HEK293T (cell line): ENCODE measurements around the gene PMS1.

ENCODE experiments used
- CTCF ChIA-PET: fragments of 350-600 bp; formaldehyde crosslinking; extraction: SDS; loops from one replicate; lab custom pipeline; 2021; ENCODE audit warnings: antibody characterized with exemption, inconsistent platforms; lab: Yijun Ruan, JAX
- POLR2A ChIA-PET: fragments of 350-600 bp; formaldehyde crosslinking; extraction: SDS; loops from one replicate; lab custom pipeline; 2020; ENCODE audit warnings: antibody characterized with exemption, inconsistent platforms; lab: Yijun Ruan, JAX
- DNase-seq: peaks from one replicate; pipeline ENCODE4 v3.0.0; 2012; ENCODE audit warnings: mixed read lengths; ENCODE audit errors: extremely low spot score
- ARNT ChIP-seq: fragments of 450-650 bp; IDR thresholded peaks from 2 replicates; pipeline ENCODE4 v1.6.1; 2017; ENCODE audit warnings: mild to moderate bottlenecking
- BHLHE40 ChIP-seq: fragments of 450-650 bp; IDR thresholded peaks from 2 replicates; pipeline ENCODE4 v1.6.1; 2016; ENCODE audit warnings: mild to moderate bottlenecking, moderate library complexity, borderline replicate concordance
- CTBP1 ChIP-seq: fragments of 450-650 bp; IDR thresholded peaks from 2 replicates; pipeline ENCODE4 v1.6.1; 2016; ENCODE audit warnings: borderline replicate concordance
- ELF4 ChIP-seq: fragments of 450-650 bp; IDR thresholded peaks from 2 replicates; pipeline ENCODE4 v1.6.1; 2017; ENCODE audit warnings: antibody characterized with exemption
- FOXA1 ChIP-seq: fragments of 450-650 bp; IDR thresholded peaks from 2 replicates; pipeline ENCODE4 v1.6.1; 2016; ENCODE audit warnings: mild to moderate bottlenecking
- FOXK2 ChIP-seq: fragments of 450-650 bp; IDR thresholded peaks from 2 replicates; pipeline ENCODE4 v1.6.1; 2016; ENCODE audit warnings: mild to moderate bottlenecking
- FOXM1 ChIP-seq: fragments of 450-650 bp; IDR thresholded peaks from 2 replicates; pipeline ENCODE4 v1.6.1; 2017; ENCODE audit warnings: mild to moderate bottlenecking, borderline replicate concordance
- HDGF ChIP-seq: fragments of 450-650 bp; IDR thresholded peaks from 2 replicates; pipeline ENCODE4 v1.6.1; 2017; ENCODE audit warnings: antibody characterized with exemption, borderline replicate concordance
- L3MBTL2 ChIP-seq: fragments of 450-650 bp; conservative IDR thresholded peaks from 2 replicates; pipeline ENCODE4 v1.6.1; 2016; ENCODE audit warnings: mild to moderate bottlenecking
- LEF1 ChIP-seq: fragments of 450-650 bp; IDR thresholded peaks from 2 replicates; pipeline ENCODE4 v1.6.1; 2017; ENCODE audit warnings: mild to moderate bottlenecking, borderline replicate concordance
- NFRKB ChIP-seq: fragments of 450-650 bp; IDR thresholded peaks from 2 replicates; pipeline ENCODE4 v1.6.1; 2016; ENCODE audit warnings: mild to moderate bottlenecking, moderate library complexity
- SP1 ChIP-seq: fragments of 450-650 bp; IDR thresholded peaks from 2 replicates; pipeline ENCODE4 v1.6.1; 2017
- SUZ12 ChIP-seq: fragments of 450-650 bp; IDR thresholded peaks from 2 replicates; pipeline ENCODE4 v1.6.1; 2016; ENCODE audit warnings: mild to moderate bottlenecking
- TARDBP ChIP-seq: fragments of 450-650 bp; IDR thresholded peaks from 2 replicates; pipeline ENCODE4 v1.6.1; 2016
- ZNF384 ChIP-seq: fragments of 450-650 bp; IDR thresholded peaks from 2 replicates; pipeline ENCODE4 v1.6.1; 2016
- TF ChIP-seq, protein P1 (sequence below): fragments of 450-650 bp; IDR thresholded peaks from 2 replicates; pipeline ENCODE4 v1.6.1; 2016

PMS1 gene

DNA sequence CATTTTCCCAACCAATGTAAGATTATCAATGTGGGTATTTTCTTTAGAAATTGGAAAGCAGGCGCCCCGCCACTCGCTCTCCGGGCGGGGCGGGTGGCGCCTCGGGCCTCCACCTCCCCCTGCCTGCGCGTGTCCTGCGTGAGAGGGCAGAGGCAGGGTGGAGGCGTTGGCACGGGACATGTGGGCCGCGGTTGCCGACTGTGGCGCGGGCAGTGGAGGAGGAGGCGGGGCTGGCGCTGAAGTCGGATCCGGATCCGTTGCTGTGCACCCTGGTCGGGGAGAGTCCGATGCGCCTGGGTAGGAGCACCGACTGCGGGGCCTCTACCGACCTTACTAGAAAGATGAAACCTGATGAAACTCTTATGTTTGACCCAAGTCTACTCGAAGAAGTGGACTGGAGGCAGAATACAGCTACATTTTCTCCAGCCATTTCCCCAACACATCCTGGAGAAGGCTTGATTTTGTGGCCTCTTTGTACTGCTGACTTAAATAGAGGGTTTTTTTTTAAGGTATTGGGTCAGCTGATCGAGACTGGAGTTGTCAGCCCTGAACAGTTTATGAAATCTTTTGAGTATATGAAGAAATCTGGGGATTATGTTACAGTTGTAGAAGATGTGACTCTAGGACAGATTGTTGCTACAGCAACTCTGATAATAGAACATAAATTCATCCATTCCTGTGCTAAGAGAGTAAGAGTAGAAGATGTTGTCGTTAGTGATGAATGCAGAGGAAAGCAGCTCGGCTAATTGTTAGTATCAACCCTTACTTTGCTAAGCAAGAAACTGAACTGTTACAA lies 37.9 kb downstream of the PMS1 start:
- DNase-seq, result no peak
- no peak for TF ChIP-seq SP1
- no peak for TF ChIP-seq HDGF
- TF ChIP-seq TARDBP, result no peak
- no peak for TF ChIP-seq FOXK2
- no peak for TF ChIP-seq LEF1
- TF ChIP-seq FOXM1, result no peak
- TF ChIP-seq SUZ12, result no peak
- TF ChIP-seq NFRKB, result no peak
- no peak for TF ChIP-seq FOXA1
- TF ChIP-seq ARNT, result no peak
- no peak for TF ChIP-seq BHLHE40
- ChIA-PET CTCF (no interaction called here), POLR2A (no interaction called here)

DNA sequence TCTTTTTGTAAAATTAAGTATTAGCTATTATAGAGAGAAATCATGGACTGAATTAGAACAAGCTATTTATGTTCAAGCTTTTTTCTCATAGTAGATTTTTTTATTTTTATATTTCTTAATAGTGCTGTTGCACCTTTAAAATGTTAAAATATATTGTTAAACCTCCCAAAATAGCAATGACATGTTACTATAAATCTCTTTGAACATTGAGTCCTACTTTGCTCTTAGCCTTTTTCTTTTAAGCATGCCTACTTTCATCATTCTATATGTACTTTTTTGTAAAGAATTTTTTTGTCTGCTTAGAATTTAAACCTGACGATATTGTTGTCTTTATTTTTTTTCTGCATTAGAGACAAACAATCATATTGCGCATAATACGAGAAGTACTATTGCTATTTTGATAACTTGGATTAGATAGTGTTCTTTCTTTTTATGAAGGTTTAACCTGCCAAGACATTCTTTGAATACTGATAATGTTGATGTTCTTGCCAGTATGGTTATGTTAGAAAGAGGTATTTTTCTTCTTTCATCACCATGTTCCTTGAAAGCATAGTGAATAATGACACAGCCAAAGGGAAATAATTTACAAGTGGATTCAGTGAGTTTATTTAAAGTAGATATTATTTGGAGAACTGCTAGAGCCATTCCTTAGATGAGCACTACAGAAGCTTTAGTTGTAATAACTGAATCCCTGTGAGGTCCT lies 40.6 kb downstream of the PMS1 start:
- TF ChIP-seq BHLHE40 (no peak), L3MBTL2 (no peak), FOXA1 (no peak), ZNF384 (no peak), ELF4 (no peak), ARNT (no peak), FOXM1 (no peak), NFRKB (no peak), SUZ12 (no peak), LEF1 (no peak), SP1 (no peak), TARDBP (no peak), HDGF (no peak), FOXK2 (no peak), CTBP1 (no peak)
- TF ChIP-seq, protein P1, sequence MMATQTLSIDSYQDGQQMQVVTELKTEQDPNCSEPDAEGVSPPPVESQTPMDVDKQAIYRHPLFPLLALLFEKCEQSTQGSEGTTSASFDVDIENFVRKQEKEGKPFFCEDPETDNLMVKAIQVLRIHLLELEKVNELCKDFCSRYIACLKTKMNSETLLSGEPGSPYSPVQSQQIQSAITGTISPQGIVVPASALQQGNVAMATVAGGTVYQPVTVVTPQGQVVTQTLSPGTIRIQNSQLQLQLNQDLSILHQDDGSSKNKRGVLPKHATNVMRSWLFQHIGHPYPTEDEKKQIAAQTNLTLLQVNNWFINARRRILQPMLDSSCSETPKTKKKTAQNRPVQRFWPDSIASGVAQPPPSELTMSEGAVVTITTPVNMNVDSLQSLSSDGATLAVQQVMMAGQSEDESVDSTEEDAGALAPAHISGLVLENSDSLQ, result no peak
- POLR2A ChIA-PET, result no interaction called here
- CTCF ChIA-PET, result interaction anchor here (0.5 to 1.2 kb wide), 2 partner anchors 26 to 40 kb away, joined by 3 to 4 read pairs; no protein-coding TSS in a partner anchor
- no peak for DNase-seq

DNA sequence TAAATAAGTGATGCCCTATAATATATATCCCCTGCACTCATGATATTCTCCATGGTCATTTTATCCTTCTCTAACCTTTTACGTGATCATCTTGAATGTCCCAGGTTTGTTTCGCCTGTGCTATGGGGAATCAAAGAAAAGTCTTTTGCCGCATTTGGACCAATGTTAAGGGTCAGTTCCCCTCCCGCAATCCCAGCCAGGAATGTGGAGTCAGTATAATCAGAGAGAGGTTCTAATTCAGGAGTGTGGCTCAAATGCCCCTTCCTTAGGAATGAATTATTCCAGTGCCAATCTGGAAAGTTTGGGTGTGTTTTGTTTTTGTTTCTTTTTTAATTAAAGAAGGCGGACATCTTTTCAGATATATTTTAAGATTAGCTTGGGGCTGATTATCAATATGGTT lies 41.8 kb downstream of the PMS1 start:
- TF ChIP-seq FOXK2 (no peak), LEF1 (no peak), NFRKB (no peak), FOXM1 (no peak), SP1 (no peak), HDGF (no peak), CTBP1 (no peak), BHLHE40 (no peak), L3MBTL2 (no peak), FOXA1 (no peak), ELF4 (no peak), TARDBP (no peak), ARNT (no peak), ZNF384 (no peak), SUZ12 (no peak)
- TF ChIP-seq, protein P1, result no peak
- ChIA-PET CTCF (interaction anchor here (1.2 kb wide), 1 partner anchor 27 kb away, joined by 4 read pairs; no protein-coding TSS in a partner anchor), POLR2A (no interaction called here)
- DNase-seq, result no peak

DNA sequence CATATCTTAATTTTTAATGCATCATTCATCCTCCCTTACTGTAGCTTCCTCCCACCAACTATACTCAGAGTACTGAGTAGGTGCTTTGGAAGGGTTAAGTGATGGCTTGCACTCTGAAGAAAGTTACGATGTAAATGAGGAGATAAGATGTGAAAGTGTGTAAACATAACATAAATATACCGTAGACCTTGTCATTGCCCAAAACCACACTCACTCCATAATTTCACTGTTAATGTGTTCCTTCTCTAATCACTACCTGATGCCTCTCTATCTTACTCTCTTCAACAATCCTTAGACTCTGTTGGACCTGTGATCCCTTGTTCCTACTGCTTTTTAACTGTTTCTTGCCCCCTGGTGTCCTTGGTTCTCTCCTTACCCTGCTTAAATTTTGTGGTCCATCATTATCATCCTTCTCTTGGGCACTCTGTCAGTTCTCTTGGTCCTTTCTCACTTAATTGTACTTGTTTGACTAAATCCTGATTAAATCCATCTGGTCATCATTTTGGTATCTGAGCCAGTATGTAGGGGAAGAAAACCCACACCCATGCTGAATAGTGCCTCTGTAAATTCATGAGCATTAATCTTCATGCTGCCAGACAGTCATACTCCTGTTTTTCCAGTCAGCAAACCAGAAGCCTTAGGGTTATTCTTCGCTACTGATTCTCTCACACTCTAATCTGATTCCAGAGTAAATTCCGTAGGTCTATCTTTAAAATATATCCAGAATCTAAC lies 45.0 kb downstream of the PMS1 start:
- no peak for DNase-seq
- POLR2A ChIA-PET, result no interaction called here
- CTCF ChIA-PET, result interaction anchor here (0.6 kb wide), 2 partner anchors 66 to 131 kb away, joined by 3 read pairs; partner anchors contain the start of gene OSGEPL1
- TF ChIP-seq LEF1, result no peak
- no peak for TF ChIP-seq FOXM1
- TF ChIP-seq FOXK2, result no peak
- TF ChIP-seq BHLHE40, result no peak

DNA sequence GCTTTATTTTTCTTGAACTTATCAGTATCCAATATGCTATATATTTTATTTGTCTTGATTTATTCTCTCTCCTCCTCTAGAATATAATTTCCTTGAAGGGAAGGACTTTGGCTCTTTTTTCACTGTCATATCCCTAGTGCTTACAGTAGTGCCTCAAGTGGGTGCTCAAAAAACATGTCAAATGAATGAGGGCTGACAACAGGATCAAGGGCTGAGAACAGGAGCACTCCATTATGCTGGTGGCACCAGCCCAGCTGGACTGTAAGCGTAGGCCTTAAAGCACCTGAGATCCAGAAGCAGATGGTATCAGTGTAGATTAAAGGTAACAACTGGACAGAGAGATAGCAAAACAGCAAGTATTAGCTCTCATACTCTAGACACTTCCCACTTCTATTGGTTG lies 46.3 kb downstream of the PMS1 start:
- CTCF ChIA-PET, result no interaction called here
- TF ChIP-seq SUZ12 (no peak), L3MBTL2 (no peak), ELF4 (no peak), CTBP1 (no peak), BHLHE40 (no peak), FOXM1 (no peak), HDGF (no peak), ZNF384 (no peak), TARDBP (no peak), SP1 (no peak), ARNT (no peak), LEF1 (no peak), NFRKB (no peak), FOXA1 (no peak), FOXK2 (no peak)
- TF ChIP-seq, protein P1, result no peak
- POLR2A ChIA-PET, result no interaction called here
- DNase-seq, result no peak
